CD4-positive, alpha-beta T cell treated with Interleukin-17A for 1 hour (primary cell): ENCODE results near the gene HHIPL1.
A peak's percentile ranks its signal among the peaks of the same experiment; 100 is the strongest.

Experiments
- DNase-seq: peaks from one replicate; pipeline ENCODE4 v3.0.0-alpha.2; 2020

The HHIPL1 gene

DNA sequence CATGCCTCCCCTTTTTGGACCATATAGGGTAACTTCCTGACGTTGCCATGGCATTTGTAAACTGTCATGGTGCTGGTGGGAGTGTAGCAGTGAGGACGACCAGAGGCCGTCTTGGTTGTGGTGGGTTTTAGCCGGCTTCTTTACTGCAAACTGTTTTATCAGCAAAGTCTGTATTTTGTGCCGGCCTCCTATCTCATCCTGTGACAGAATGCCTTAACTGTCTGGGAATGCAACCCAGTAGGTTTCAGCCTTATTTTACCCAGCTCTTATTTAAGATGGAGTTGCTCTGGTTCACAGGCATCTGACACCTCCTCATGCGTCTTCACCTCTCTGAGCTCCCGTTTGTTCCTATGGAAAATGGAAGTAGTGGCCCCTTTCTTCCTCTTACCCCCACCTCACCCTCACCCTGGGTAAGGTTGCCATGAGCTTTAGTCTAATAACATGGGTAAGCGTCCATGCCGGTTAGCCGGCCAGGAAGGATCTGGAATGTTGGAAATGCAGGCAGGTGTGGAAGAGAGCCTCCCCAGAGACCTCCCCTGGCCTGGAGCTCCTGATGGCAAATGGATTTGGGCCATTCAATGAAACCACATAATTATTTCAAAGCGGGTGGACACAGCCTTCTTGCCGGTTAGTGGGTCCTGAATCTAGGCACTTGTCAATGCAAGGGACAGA lies 18.6 kb downstream of the HHIPL1 start:
- no peak for DNase-seq

DNA sequence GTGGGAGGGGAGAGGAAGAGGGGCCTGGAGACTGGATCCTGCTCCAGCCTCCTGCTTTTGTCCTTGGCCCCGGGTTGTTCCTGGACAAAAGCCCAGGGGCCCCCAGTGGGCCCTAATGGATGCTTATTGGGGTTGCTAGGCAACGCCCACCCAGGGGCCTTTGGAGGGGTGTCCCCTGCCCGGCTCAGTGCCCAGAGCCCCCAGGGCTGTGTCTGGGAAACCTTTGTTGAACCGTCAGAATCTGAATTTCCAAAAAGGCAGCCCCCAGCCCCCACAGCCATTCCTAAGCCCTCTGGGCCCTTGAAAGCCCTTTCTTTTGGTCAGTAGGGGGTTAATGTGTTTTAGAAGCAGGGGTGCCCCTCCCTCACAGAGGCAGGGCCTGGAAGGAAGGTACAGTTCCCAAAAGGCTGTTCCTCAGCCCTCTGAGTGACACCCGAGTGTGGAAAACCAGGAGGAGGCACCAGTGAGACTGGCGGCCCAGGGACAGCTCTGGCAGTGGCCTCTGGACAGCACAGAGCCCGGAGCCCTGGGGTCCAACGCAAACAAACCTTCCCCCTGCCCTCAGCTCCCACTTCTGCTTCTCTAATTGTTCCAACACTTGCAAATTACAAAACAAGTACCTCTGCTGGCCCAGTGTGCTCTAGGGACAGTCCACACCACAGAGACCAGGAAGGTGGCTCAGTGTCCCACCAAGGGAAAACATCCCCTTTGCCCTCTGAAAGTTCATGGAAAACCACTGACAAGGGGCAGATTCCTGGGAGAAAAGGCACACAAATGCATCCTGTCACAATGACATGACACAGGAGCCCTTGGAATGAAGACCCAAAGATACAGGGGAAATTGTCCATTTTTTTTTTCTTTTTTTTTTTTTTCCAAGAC lies 19.4 kb downstream of the HHIPL1 start:
- DNase-seq = no peak

GRCh38 chr14:99664937-99665273 lies 20.0 kb downstream of the HHIPL1 start:
- DNase-seq = no peak

- no peak for DNase-seq
Observed at GRCh38 chr14:99666533-99666932, 21.6 kb downstream of the HHIPL1 start.

- DNase-seq = no peak
Observed at GRCh38 chr14:99667045-99667444, 22.1 kb downstream of the HHIPL1 start.

DNA sequence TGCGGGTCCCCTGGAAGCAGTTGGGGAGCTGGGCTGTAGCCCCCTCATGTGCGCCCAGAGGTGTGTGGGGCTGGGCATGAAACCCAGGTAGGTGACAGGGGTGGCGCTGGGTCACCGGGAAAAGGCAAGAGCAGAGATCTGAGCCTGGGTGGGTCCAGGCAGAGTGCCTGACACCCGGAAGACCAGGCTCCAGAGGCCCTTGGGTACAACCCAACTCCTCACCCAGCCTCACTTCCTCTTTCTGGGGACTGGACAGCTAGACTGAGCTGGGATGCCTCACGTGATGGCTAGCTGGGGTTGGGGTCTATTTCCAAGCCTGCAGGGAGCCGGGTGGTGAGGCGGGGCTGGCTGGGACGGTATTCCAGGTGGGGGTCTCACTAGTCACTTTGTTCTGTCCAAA lies 22.9 kb downstream of the HHIPL1 start:
- no peak for DNase-seq

- no peak for DNase-seq
Observed at GRCh38 chr14:99668307-99669295, 23.7 kb downstream of the HHIPL1 start.

- no peak for DNase-seq
Observed at GRCh38 chr14:99670361-99671234, 25.7 kb downstream of the HHIPL1 start.

DNA sequence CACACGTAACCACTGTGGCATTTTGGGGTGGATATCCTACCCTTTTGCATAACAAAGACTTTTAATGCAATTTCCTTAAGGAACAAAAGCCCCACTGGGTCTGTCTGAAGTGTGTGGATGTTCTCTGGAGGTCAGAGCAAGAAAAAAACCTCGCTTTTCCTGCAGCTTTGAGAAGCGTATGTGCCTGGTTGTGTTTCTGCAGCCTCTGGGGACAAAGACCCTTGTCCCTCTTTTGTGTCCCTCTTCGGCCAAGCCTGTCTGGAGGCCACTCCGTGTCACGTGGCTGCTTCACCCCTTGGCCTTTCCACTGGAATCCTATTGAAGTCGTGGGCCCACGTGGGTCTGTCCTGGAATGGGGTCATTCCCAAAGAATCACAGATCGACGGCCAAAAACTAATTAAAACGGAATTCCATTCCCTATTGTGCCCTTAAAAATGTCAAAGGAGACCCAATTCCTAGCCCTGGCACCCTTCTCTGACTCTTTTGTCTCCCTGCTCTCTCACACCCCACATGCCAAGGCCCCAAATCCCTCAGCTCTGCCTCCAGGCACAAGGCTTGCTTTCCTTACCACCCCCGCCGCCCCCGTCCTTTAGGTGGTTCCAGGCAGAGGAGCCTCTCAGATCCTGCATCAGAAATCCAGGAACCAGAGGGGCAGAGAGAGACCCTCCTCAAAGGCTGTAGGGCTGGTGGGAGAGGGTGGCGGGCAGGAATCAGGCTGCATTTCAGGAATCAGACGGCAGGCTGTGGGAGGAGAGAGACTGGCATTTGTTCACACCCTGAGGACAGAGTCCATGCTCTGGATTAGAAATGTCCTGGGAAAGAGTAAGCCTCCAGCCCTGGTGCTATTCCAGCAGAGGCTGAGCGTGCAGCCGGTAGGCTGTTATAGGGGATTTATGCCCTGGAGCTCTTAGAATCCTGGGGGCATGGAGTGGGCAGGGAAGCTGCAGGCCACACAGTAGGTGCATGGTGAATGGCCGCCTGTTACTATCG lies 26.6 kb downstream of the HHIPL1 start:
- DNase-seq = no peak

GRCh38 chr14:99672506-99673304 lies 27.8 kb downstream of the HHIPL1 start:
- DNase-seq = peak; percentile 39

- DNase-seq = no peak
Observed at GRCh38 chr14:99673305-99674063, 28.6 kb downstream of the HHIPL1 start.

DNA sequence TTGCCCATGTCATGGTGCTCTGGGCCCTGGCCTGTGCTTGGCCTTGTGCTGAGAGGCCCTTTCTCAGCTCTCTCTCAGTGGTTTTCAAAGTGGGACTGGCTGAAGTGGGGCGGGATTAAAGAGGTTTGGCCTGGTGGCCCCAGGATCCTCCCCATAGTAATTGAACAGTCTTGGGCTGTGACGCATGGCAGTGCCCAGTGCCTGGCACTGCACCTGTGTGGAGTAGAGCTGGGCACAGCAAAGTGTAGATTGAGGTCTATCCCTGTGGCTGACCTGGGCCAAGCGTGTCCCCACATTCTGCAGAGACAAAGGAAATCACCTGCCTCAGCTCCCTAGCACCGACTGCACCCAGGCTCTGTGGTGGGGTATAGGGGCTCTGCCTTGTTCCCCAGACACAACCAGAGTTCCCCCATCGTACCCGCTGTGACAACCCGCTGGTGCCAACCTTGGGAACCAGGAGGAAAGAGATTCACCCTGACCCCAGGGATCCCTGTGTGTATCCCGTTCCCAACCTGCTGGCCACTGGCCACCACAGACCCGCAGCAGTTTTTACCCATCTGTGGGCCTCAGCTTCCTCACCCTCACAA lies 29.2 kb downstream of the HHIPL1 start:
- no peak for DNase-seq

- no peak for DNase-seq
Observed at GRCh38 chr14:99674776-99675381, 29.9 kb downstream of the HHIPL1 start.

GRCh38 chr14:99675382-99675835 lies 30.5 kb downstream of the HHIPL1 start:
- no peak for DNase-seq

DNA sequence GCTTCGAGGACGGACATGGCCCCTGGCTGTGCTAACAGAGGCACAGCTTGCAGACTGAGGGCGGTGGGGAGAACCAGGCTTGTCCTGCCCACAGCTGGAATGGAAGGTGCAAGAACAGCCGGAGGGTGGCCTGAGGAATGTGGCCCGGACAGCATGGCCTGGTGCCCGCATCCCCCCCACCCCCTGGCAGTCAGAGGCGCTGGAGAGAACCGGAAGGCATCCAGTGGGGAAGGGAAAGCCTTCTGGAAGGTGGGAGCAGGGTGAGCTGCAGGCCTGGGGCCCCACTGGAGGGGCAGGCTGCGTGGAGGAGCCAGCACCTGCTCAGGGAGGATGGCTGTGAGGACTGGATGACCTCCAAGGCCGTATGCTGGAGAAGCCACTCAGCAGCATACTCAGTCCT lies 31.0 kb downstream of the HHIPL1 start:
- no peak for DNase-seq

GRCh38 chr14:99676657-99677056 lies 31.7 kb downstream of the HHIPL1 start:
- DNase-seq = peak; percentile 36

DNA sequence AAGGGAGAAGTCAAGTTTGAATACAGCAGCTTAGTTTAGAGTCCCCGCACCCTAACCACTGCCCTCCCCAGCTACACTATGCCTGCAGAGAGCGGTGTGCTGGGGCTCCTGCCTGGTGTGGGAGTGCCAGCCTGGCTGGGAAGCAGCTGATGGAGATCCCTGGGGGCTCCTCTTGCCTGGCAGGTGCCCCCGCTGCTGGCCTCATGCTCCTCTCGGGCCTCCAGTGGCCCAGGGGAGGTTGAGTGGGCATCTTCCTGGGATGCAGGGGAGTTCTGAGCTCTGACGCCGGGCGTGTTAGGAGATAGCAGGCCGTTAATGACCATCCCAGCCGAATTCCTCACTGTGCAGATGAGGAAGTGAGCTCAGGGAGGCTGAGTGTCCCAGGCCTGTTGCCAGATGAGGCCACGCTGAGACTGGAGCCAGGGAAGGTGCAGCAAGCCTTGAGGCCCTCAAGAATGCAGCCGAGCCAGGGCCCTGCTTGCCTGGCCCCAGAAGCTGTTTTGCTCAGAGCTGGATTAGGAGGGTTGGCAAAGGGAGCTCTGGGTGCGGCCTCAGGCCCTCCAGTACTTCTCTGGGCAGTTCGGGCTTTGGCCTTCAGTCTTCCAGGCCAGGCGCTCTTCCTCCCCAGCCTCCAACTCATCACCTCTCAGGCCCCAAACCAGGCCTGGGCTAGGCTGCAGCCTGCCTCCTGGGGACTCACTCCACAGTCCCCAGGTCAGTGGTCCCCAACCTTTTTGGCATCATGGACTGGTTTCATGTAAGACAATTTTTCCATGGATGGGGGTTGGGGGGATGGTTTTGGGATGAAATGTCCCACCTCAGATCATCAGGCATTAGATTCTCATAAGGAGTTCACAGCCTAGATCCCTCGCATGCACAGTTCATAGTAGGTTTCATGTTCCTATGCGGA lies 32.6 kb downstream of the HHIPL1 start:
- no peak for DNase-seq
